Activated T-cell treated with anti-CD3 and anti-CD28 coated beads for 4 hours (primary cell): Measurements from ENCODE around the gene DGKD.
"Not testable (repeated sequence)": the region's sequence is repeated elsewhere in the genome, so short reads cannot be mapped to it uniquely, and the experiment has no call there.

ENCODE experiments used
- DNase-seq: peaks from one replicate; pipeline ENCODE4 v3.0.0-alpha.2; 2020

DGKD gene

GRCh38 chr2:233362742-233363141 is 8.4 kb downstream of the DGKD start:
- DNase-seq: no peak

- no peak for DNase-seq
Measured at GRCh38 chr2:233363744-233364235, 9.5 kb downstream of the DGKD start.

- DNase-seq: no peak
Measured at GRCh38 chr2:233365861-233366520, 11.7 kb downstream of the DGKD start.

- no peak for DNase-seq
Measured at GRCh38 chr2:233367586-233367985, 13.3 kb downstream of the DGKD start.

GRCh38 chr2:233368756-233369155 is 14.5 kb downstream of the DGKD start:
- no peak for DNase-seq

GRCh38 chr2:233369462-233369861 is 15.2 kb downstream of the DGKD start:
- no peak for DNase-seq

GRCh38 chr2:233369897-233370685 is 15.8 kb downstream of the DGKD start:
- no peak for DNase-seq

GRCh38 chr2:233371641-233372040 is 17.3 kb downstream of the DGKD start:
- DNase-seq: no peak

- no peak for DNase-seq
Measured at GRCh38 chr2:233372855-233373254, 18.6 kb downstream of the DGKD start.

GRCh38 chr2:233373316-233373715 is 19.0 kb downstream of the DGKD start:
- DNase-seq: no peak

GRCh38 chr2:233374776-233375175 is 20.5 kb downstream of the DGKD start:
- DNase-seq: not testable (repeated sequence)

- DNase-seq: no peak
Measured at GRCh38 chr2:233375490-233376314, 21.4 kb downstream of the DGKD start.

- DNase-seq: no peak
Measured at GRCh38 chr2:233379034-233379433, 24.7 kb downstream of the DGKD start.

GRCh38 chr2:233379441-233379840 is 25.1 kb downstream of the DGKD start:
- DNase-seq: no peak

- DNase-seq: no peak
Measured at GRCh38 chr2:233380132-233380895, 26.0 kb downstream of the DGKD start.

GRCh38 chr2:233380995-233381637 is 26.8 kb downstream of the DGKD start:
- no peak for DNase-seq

GRCh38 chr2:233381638-233381995 is 27.3 kb downstream of the DGKD start:
- no peak for DNase-seq

GRCh38 chr2:233384015-233384414 is 29.7 kb downstream of the DGKD start:
- no peak for DNase-seq

- DNase-seq: no peak
Measured at GRCh38 chr2:233384811-233385488, 30.7 kb downstream of the DGKD start.

- DNase-seq: no peak
Measured at GRCh38 chr2:233385489-233386044, 31.3 kb downstream of the DGKD start.

- no peak for DNase-seq
Measured at GRCh38 chr2:233386382-233387041, 32.2 kb downstream of the DGKD start.
